Glutamatergic neuron (in vitro differentiated cells): ENCODE data around the gene MYO1H. TPM values are rescaled to one million over a fixed set of nuclear protein-coding genes. Genes with fewer than 3 reads are reported as not detected.

Experiments
- DNase-seq: peaks from one replicate; pipeline ENCODE4 v3.0.0; 2022
- H3K27ac Mint-ChIP-seq: one replicate; pipeline ENCODE4 v1.8.0; 2020; ENCODE audit warnings: mild to moderate bottlenecking, mixed read lengths, inconsistent platforms; ENCODE audit not compliant: unreplicated experiment
- H3K27me3 Mint-ChIP-seq: one replicate; pipeline ENCODE4 v1.8.0; 2020; ENCODE audit warnings: mild to moderate bottlenecking, moderate library complexity, mixed read lengths, inconsistent platforms; ENCODE audit not compliant: unreplicated experiment
- H3K36me3 Mint-ChIP-seq: one replicate; pipeline ENCODE4 v1.8.0; 2020; ENCODE audit warnings: mild to moderate bottlenecking, mixed read lengths, inconsistent platforms; ENCODE audit not compliant: unreplicated experiment
- H3K4me1 Mint-ChIP-seq: one replicate; pipeline ENCODE4 v1.8.0; 2020; ENCODE audit warnings: mild to moderate bottlenecking, low read depth, mixed read lengths, inconsistent platforms; ENCODE audit not compliant: unreplicated experiment
- H3K4me3 Mint-ChIP-seq: one replicate; pipeline ENCODE4 v1.8.0; 2020; ENCODE audit warnings: mild to moderate bottlenecking, mixed read lengths, inconsistent platforms; ENCODE audit not compliant: unreplicated experiment
- H3K9me3 Mint-ChIP-seq: one replicate; pipeline ENCODE4 v1.8.0; 2020; ENCODE audit warnings: mild to moderate bottlenecking, moderate library complexity, mixed read lengths, inconsistent platforms; ENCODE audit not compliant: unreplicated experiment
- CTCF ChIP-seq: fragments of 200-600 bp; sonication (generic); IDR thresholded peaks from one replicate; pipeline ENCODE4 v1.5.0; 2021; ENCODE audit not compliant: partially characterized antibody, unreplicated experiment
- total RNA-seq: library from RNA; stranded (reverse); fragmentation: NEBNext Ultra II Directional; extraction: Animal tissue kit (Norgen Biotek cat#: 25700); gene quantifications from one replicate; pipeline ENCODE4 v1.2.1, GENCODE V29; 2021; ENCODE audit not compliant: unreplicated experiment

Gene MYO1H
- total RNA-seq, 1 donor from 2014 or later, result 0.27 TPM

- no peak for TF ChIP-seq CTCF
- Mint-ChIP-seq H3K4me3 (no peak overlapping the region), H3K9me3 (peaks cover 2% of the 10 kb centered on the region), H3K27ac (no peak overlapping the region), H3K36me3 (no peaks in the 10 kb centered on the region), H3K4me1 (peaks cover 4% of the 10 kb centered on the region), H3K27me3 (peaks cover 4% of the 10 kb centered on the region)
- no peak for DNase-seq
Measured at GRCh38 chr12:109430244-109430643, 82.5 kb downstream of the MYO1H start.

DNA sequence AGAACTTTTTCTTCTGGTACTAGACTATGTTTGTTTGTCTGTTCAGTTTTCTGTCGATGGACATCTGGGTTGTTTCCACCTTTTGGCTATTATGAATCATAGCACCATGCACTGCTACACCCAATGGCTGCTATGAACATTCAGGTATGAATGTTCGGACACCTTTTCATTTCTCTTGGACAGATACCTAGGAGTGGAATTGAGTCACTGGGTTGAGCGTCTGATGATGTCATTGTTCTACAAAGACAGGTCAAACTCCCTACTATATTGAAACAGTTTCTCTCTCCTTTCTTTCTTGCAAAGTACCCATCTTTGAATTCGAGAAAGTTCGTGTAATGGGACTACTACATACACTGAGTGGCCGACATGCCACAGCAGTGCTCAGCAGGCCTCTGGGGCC, 84.7 kb downstream of the MYO1H start:
- Mint-ChIP-seq H3K4me3 (no peak overlapping the region), H3K9me3 (peaks cover 2% of the 10 kb centered on the region), H3K27me3 (peaks cover 1% of the 10 kb centered on the region), H3K4me1 (peaks cover 6% of the 10 kb centered on the region), H3K36me3 (no peaks in the 10 kb centered on the region), H3K27ac (no peak overlapping the region)
- TF ChIP-seq CTCF, result no peak
- DNase-seq, result no peak

DNA sequence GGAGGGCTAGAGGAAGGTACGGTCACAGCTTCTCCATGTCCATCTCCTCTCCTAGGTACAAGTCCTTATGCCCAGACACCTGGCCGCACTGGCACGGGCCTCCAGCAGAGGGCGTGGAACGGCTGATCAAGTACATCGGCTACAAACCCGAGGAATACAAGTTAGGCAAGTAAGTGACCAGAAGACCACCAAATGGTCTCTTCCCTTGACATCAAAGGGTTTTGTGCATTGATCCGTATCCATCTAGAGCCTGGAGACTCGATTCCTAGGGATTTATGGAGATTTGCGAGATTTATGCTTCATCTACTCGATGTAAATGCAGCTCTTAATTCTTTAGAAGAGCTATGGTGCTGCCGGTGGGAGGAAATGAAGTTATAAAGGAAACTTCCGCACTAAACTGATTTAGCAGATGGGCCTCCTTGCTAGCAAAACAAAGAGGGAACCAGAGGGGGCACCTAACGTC, 85.2 kb downstream of the MYO1H start:
- no peaks in the 10 kb centered on the region for H3K27me3 Mint-ChIP-seq
- no peaks in the 10 kb centered on the region for H3K36me3 Mint-ChIP-seq
- peaks cover 6% of the 10 kb centered on the region for H3K4me1 Mint-ChIP-seq
- DNase-seq, result peak; percentile 92
- peaks cover 2% of the 10 kb centered on the region for H3K9me3 Mint-ChIP-seq
- TF ChIP-seq CTCF, result peak; percentile 79
- H3K4me3 Mint-ChIP-seq, result no peak overlapping the region
- no peak overlapping the region for H3K27ac Mint-ChIP-seq

DNA sequence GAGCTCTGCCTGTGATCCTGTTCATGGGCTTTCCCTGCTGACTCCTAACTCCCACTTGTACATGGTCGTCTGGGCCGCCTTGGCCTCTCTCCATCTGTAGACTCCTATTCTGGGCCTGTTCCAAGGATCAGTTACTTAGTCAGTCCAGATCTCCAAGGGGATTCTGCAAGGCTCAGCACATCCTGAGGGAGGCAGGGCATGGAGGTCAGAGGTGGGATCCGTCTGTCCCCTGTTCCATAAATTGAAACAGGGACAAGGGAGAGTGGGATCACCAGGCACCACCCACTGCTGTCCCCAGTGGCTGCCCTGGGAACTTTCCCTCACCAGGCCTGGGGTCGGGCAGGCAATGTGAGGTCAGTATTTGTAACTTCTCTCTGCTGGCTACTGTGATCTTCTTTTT, 85.9 kb downstream of the MYO1H start:
- no peak overlapping the region for H3K4me3 Mint-ChIP-seq
- TF ChIP-seq CTCF, result peak; percentile 48
- no peaks in the 10 kb centered on the region for H3K27me3 Mint-ChIP-seq
- H3K36me3 Mint-ChIP-seq, result no peaks in the 10 kb centered on the region
- H3K9me3 Mint-ChIP-seq, result no peaks in the 10 kb centered on the region
- peak; percentile 56 for DNase-seq
- peaks cover 6% of the 10 kb centered on the region for H3K4me1 Mint-ChIP-seq
- H3K27ac Mint-ChIP-seq, result no peak overlapping the region

DNA sequence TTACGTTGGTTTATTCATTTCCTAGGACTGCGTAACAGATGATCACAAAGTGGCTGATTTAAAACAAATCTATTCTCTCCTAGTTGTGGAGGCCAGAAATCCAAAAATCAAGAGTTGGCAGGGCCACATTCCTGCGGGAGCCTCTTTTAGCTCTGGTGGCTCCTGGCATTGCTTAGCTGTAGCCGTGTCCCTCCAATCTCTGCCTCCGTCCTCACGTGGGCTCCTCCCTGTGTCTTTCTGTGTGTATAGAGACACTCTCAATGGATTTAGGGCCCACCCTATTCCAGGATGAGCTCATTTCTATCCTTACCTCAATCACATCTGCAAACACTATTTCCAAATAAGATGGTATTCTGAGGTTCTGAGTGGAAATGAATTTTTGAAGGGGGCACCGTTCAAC, 86.9 kb downstream of the MYO1H start:
- Mint-ChIP-seq H3K4me1 (peaks cover 6% of the 10 kb centered on the region), H3K9me3 (no peaks in the 10 kb centered on the region), H3K27ac (no peak overlapping the region), H3K4me3 (no peak overlapping the region), H3K36me3 (no peaks in the 10 kb centered on the region), H3K27me3 (no peaks in the 10 kb centered on the region)
- DNase-seq, result no peak
- TF ChIP-seq CTCF, result no peak
